ENCODE data around the gene RUSC2.

GRCh38 chr9:35487081-35487480 lies 2.8 kb upstream of the RUSC2 start:
- TF ChIP-seq CTCF (conservative IDR thresholded peaks at IDR 0.05; ENCODE audit: low read depth, low read length) = no peak
- TF ChIP-seq EZH2 (IDR thresholded peaks at IDR 0.05; ENCODE audit: borderline replicate concordance, low read depth, low read length, poor library complexity, severe bottlenecking) = no peak
